GM12801 (cell line): ENCODE measurements around the gene RCAN1.

Experiments
- TF ChIP-seq, protein P1 (sequence below): IDR thresholded peaks from one replicate; pipeline ENCODE4 v1.5.1; 2011; ENCODE audit warnings: control low read depth; ENCODE audit not compliant: insufficient read length; ENCODE audit errors: extremely low read depth

The RCAN1 gene

DNA sequence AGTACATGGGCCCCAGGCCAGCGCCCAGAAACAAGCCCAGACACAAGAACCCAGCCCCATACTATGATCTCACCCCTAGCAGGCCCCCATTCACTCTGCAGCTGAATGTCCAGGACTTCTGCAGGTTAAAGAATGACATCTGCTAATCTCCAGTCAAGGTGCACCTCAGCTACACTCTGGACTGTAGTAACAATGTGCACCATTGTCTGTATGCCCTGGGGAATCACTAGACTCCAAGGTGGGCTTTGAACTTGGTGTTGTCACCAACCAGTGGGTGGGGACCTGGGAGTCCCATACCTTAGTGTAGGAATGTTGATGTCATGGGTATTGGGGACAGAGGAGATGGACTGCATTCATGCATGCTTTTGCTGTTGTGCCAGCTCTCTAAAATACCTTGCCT lies 113.2 kb downstream of the RCAN1 start:
- TF ChIP-seq, protein P1, sequence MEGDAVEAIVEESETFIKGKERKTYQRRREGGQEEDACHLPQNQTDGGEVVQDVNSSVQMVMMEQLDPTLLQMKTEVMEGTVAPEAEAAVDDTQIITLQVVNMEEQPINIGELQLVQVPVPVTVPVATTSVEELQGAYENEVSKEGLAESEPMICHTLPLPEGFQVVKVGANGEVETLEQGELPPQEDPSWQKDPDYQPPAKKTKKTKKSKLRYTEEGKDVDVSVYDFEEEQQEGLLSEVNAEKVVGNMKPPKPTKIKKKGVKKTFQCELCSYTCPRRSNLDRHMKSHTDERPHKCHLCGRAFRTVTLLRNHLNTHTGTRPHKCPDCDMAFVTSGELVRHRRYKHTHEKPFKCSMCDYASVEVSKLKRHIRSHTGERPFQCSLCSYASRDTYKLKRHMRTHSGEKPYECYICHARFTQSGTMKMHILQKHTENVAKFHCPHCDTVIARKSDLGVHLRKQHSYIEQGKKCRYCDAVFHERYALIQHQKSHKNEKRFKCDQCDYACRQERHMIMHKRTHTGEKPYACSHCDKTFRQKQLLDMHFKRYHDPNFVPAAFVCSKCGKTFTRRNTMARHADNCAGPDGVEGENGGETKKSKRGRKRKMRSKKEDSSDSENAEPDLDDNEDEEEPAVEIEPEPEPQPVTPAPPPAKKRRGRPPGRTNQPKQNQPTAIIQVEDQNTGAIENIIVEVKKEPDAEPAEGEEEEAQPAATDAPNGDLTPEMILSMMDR = no peak

DNA sequence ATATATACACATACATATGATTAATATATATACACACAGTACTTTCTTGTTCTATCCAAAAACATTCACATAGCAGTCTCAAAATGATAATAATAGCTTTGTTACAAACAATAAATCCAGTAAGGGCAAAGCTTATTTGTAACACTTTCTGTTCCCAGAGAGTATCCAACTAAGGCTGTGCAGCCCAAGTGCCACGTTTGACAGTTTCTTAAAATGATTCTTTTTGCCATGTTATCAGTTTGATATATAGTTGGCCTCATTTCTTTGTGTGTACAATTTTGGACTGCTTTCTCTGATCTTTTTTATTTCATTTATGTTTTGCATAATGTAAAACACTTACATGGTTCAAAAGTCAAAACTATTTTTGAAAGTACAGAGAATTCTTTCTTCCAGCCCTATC lies 114.7 kb downstream of the RCAN1 start:
- TF ChIP-seq, protein P1 = no peak

DNA sequence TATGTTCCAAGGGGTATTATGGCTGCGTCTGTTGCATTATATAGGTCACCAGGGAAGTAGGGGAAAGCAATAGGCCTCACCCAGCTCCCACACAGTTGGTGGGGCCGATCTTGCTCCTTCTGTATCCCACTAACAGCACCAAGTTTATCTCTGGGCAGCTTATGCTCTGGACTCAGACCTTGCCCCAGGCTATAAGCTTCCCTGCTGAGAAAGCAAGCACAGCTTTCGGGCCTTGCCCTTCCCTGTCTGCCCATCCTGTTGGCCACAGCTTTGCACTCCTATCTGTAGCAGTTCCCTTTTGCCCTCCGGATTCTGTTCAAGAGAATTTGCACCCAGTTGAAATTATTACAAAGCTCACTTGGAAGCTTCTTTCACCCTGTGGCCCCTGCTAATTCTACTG lies 115.8 kb downstream of the RCAN1 start:
- TF ChIP-seq, protein P1 = no peak

DNA sequence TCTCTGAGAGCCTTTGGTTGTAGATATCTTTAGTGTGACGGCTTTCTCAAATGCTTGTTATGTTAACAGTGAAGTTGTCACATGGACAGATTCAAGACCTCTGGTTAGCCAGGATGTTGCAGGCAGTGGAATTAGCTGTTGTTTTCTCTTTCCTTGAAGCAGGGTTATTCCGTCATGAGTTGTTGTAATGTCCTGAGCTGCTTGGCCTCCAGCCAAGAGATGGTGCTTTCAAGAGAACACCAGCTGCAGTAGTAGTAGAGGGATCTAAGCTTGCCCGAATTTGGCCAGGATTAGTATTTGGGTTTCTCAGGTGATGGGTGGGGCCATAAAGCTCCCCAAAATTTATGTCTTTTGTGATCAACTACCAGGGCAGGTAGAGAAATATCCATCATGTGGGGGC lies 116.3 kb downstream of the RCAN1 start:
- TF ChIP-seq, protein P1 = no peak
